SKM-1 treated with dmso at 0.1 percent for 144 hours (cell line): ENCODE results near the gene PSME1.
A peak's percentile ranks its signal among the peaks of the same experiment; 100 is the strongest.

Experiments
- DNase-seq: peaks from one replicate; lab custom pipeline; 2025; ENCODE audit not compliant: unreplicated experiment; lab: John Stamatoyannopoulos, UW

PSME1 gene

DNA sequence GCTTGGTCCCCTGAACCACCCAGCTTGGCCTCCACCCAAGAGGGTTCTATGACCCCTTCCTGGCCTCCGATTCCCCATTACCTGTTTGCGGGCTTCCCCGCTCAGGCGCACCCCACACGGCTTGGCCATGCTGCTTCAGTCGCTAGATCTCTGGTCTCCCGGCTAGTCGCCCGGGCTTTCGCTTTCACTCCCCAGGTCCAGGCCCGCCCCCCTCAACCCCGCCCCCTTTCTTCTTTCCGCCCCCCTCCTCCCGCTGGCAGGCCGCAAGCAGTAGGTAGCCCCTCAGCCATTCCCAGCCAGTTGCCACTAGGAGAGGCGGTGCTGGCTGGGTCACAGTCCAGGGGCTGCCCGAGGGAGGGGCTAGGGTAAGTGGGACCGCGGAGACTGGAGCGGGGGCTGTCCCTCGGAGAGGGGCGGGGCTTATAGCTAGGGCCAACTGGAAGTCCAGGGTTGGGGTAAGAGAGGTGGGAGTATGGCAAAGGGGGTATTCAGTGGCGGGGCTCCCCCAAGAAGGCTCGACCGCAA, 10.5 kb downstream of the PSME1 start, which contains the start of gene PSME2:
Gene PSME2, minus strand, starts transcription at position 158 of the 525 bp plus-strand sequence. Its CDS starts 29 bp downstream, at position 129.
- DNase-seq, result peak; percentile 72

DNA sequence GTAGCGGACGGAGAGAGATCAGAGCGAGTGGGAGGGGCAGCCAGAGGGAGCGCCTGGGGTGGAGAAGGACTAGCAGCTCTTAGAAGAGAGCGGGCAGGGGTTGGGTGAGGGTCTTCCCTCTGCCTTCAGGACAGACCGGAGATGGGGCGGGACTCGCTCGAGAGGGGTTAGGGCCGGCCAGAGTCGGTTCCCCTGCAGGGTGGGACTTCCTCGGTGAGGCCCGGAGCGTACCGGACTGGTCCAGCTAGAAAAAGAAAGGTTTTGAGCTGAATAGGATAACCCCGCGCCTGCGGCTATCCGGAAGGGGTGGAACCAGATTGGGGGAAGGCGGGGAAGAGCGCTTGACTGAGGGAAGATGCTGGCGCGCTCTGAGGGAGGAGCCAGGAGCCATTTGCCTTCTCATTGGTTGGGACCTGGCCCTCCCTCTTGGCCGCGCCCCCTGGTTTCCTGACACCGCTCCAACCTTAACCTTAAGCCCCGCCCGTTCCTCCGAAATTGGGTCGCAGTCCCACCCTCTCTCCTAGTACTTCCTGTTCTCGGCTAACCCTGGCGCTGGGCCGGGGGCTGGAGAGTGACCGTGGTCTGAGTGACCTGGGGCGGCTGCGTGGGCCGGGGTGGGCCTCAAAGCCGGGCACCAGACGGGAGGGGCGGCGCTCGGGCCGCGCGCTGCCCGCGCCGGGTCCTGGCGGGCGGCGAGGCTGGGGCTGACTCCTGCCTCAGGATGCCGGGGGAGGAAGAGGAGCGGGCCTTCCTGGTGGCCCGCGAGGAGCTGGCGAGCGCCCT, 11.2 kb downstream of the PSME1 start, which contains the start of gene RNF31:
Gene RNF31, plus strand, starts transcription at position 521 of the 783 bp plus-strand sequence. Its CDS starts 201 bp downstream, at position 722.
- peak; percentile 90 for DNase-seq

DNA sequence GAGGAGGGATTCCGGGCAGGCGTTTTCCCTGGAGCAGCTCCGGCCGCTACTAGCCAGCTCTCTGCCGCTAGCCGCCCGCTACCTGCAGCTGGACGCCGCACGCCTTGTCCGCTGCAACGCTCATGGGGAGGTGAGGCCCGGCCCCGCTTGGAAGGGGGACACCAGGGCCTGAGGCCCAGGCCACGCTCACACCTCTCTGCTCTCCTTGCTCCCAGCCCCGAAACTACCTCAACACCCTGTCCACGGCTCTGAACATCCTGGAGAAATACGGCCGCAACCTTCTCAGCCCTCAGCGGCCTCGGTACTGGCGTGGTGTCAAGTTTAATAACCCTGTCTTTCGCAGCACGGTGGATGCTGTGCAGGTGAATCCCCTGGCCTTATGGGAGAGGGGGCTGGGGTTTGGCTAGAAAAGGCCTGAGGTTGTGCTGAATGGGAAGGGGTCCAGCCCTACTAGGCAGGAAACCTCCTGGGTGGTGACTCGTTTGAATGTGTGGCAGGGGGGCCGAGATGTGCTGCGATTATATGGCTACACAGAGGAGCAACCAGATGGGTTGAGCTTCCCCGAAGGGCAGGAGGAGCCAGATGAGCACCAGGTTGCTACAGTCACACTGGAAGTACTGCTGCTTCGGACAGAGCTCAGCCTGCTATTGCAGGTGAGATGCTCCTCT, 11.9 kb downstream of the PSME1 start:
- no peak for DNase-seq

DNA sequence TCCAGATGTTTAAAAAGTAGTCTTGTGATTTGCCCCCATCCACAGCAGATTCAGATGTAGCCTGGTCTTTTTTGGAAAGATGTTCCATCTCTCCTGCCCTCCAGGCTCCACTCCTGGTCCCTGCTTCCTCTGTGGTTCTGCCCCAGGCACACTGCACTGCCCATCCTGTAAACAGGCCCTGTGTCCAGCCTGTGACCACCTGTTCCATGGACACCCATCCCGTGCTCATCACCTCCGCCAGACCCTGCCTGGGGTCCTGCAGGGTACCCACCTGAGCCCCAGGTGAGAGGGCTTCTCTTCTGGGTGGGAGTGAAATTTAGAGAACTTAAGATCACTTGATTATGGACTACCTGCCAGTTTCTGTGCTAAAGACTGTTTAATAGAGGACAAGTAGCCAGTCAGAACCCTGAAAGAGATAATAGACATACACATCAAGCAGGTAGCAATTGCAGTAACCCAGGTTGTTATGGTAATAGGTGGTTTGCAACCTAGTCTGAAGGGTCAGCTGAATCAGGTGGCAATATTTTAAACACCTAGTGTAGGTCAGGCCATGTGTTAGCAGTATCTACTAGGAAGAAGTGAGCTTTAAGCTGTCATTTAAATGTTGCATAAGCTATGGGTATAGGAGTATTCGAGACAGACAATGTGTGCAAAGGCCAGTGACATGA, 13.4 kb downstream of the PSME1 start:
- DNase-seq, result no peak

DNA sequence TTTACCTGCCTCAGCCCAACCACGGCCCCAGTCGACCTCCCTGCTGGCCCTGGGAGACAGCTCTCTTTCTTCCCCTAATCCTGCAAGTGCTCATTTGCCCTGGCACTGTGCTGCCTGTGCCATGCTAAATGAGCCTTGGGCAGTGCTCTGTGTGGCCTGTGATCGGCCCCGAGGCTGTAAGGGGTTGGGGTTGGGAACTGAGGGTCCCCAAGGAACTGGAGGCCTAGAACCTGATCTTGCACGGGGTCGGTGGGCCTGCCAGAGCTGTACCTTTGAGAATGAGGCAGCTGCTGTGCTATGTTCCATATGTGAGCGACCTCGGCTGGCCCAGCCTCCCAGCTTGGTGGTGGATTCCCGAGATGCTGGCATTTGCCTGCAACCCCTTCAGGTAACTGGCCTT, 14.1 kb downstream of the PSME1 start:
- DNase-seq, result no peak

DNA sequence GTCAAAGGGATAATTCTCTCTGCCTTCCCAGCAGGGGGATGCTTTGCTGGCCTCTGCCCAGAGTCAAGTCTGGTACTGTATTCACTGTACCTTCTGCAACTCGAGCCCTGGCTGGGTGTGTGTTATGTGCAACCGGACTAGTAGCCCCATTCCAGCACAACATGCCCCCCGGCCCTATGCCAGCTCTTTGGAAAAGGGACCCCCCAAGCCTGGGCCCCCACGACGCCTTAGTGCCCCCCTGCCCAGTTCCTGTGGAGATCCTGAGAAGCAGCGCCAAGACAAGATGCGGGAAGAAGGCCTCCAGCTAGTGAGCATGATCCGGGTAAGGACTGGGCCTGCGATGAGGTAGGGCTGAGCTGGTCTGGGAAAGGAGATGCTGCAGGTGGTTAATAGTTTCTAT, 14.6 kb downstream of the PSME1 start:
- no peak for DNase-seq

DNA sequence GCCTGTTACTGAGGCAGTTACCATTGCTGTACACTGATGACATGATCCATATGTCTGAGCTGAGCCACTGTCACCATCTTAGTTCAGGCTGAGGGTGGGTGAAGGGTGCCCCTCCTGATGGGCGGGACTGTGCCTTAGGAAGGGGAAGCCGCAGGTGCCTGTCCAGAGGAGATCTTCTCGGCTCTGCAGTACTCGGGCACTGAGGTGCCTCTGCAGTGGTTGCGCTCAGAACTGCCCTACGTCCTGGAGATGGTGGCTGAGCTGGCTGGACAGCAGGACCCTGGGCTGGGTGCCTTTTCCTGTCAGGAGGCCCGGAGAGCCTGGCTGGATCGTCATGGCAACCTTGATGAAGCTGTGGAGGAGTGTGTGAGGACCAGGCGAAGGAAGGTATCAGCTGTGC, 15.0 kb downstream of the PSME1 start:
- no peak for DNase-seq

DNA sequence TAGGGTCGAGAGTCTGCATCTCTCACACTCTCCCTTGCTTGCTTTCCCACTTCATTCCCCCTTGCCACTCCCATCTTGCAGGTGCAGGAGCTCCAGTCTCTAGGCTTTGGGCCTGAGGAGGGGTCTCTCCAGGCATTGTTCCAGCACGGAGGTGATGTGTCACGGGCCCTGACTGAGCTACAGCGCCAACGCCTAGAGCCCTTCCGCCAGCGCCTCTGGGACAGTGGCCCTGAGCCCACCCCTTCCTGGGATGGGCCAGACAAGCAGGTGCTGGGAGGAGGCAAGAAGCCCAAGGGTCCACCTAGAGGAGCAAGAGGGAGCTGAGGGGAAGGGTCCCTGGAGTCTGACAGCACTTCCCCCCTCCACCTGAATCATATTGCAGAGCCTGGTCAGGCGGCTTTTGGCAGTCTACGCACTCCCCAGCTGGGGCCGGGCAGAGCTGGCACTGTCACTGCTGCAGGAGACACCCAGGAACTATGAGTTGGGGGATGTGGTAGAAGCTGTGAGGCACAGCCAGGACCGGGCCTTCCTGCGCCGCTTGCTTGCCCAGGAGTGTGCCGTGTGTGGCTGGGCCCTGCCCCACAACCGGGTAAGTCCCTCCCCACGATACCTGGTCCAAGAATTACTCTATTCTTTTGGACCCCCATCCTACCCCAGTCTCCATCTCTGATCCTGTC, 15.5 kb downstream of the PSME1 start:
- no peak for DNase-seq

DNA sequence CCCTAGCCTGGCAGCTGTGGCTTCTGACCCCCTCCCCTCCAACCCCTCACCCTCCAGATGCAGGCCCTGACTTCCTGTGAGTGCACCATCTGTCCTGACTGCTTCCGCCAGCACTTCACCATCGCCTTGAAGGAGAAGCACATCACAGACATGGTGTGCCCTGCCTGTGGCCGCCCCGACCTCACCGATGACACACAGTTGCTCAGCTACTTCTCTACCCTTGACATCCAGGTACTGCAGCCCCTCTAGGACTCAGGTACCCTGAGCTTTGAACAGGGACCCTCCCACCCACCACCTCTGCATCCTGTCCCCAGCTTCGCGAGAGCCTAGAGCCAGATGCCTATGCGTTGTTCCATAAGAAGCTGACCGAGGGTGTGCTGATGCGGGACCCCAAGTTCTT, 19.1 kb downstream of the PSME1 start:
- no peak for DNase-seq

DNA sequence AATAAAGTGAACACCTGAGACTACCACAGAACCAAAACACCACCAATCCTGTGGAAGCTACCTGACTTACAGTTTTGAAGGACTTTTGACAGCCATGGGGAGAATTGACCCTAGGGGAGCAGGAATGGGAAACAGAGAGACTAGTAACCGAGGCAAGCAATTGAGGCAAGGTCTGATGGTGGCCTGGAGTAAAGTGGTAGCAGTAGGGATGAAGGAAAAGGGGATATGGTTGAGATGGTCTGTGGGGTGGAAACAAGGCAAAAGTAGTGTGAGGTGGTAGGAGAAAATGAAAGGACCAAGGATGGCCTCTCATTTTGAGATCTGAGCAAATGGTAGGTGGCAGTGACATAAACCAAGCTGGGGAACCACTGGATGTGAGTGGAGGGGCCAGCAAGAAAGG, 20.8 kb downstream of the PSME1 start:
- DNase-seq, result no peak

DNA sequence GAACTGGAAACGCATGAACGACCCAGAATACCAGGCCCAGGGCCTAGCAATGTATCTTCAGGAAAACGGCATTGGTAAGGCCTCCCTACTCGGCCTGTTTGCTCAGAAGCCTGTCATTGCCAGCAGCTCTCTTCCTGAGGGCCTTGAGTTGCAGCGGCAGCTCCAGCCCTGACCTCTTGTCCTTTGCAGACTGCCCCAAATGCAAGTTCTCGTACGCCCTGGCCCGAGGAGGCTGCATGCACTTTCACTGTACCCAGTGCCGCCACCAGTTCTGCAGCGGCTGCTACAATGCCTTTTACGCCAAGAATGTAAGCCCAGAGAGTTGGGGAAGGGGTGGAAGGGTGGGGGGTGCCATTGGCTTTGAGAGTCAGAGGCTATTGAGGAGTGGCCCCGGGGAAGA, 21.3 kb downstream of the PSME1 start:
- no peak for DNase-seq

DNA sequence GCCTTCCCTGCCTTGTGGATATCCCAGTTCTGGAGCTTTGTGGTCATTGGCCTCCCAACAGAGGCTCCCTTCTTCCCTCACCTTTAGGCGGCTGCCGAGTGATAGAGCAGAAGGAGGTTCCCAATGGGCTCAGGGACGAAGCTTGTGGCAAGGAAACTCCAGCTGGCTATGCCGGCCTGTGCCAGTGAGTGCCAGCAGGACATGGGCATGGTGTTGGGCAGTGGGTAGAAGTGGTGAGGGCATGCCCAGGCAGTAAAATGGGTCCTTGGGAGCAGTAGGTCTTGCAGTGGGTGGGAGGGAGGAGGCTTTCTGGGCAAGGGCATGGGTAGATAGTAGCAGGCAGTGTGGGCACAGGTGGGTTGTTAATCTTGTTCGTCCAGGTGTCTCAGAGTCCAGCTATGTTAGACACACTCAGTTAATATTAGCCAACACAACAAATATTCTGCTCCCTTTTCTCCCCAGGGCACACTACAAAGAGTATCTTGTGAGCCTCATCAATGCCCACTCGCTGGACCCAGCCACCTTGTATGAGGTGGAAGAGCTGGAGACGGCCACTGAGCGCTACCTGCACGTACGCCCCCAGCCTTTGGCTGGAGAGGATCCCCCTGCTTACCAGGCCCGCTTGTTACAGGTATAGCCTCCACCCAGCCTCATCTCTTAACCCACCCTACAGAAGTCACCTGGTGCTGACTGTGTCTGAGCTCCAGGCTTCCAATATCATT, 23.9 kb downstream of the PSME1 start:
- DNase-seq, result no peak

DNA sequence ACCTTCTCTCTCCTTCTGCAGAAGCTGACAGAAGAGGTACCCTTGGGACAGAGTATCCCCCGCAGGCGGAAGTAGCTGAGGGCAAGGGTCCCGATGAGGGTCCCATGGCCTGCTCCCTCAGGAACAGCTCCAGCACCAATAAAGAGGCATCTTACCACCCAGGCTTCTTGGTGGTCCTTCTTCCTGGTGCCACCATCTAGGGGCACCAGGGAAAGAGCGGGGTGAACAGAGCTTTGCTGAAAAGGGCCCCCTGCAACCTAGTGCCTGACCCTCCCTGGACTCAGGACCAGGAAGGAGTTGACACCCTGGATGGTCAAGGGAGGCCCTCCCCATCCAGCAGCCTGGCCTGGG, 24.5 kb downstream of the PSME1 start:
- no peak for DNase-seq

DNA sequence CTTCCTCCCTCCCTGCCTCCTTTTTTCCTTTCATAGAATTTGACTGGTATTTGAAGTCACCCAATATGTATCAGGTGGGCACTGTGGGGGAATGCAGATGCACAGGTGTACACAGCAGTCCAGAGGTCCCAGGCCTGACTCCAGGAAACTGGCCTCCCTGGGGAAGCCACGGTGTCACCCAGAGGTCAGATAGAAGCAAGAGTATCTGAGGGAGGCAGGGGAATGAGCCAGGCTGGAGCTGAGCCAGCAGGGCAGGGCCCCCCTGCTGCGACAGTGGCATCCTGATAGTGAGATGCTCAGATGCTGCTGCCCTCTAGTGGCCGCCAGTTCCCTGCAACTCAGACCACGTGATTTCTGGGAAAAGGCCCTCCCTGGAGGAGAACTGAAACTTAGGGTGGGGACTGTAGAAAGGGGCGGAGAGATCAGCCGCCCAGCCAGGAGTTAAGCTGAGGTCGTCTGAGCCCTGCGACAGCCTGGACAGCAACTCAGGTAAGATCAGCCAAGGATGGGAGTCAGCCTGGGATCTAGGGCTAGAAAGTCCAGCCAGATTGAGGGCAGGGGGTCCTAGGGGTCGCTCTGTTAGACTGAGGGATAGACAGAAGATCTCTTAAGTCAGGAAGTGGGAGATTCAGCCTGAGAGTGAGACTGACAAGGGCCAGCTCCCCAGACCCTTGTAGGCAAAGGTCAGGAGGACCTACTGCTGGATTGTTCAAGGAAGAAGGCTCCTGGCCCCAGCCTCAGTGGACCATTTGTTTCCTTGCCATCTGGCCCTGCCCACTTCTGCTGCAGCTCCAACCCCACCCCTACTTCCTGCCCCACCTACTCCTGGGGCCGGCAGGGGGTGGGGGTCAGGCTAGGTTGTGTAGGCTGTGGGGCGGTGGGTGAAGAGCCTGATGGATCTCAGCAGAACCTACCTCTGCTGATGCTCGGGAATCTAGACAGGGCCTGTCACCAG, 25.1 kb downstream of the PSME1 start, which contains the start of gene IRF9:
Gene IRF9, plus strand, starts transcription at position 416 of the 955 bp plus-strand sequence. CDS start 880 bp downstream, outside the sequence.
- peak; percentile 52 for DNase-seq

DNA sequence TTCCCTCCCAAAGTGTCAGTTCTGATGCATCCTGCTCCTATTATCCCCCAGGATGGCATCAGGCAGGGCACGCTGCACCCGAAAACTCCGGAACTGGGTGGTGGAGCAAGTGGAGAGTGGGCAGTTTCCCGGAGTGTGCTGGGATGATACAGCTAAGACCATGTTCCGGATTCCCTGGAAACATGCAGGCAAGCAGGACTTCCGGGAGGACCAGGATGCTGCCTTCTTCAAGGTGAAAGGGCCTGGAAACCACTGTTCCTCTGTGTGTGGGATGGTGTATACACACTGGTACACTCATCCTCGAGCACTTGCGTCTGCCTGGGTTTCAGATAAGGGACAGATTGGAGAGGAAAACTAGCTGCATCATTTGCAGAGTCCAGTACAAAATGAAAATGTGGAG, 26.1 kb downstream of the PSME1 start:
- DNase-seq, result no peak

DNA sequence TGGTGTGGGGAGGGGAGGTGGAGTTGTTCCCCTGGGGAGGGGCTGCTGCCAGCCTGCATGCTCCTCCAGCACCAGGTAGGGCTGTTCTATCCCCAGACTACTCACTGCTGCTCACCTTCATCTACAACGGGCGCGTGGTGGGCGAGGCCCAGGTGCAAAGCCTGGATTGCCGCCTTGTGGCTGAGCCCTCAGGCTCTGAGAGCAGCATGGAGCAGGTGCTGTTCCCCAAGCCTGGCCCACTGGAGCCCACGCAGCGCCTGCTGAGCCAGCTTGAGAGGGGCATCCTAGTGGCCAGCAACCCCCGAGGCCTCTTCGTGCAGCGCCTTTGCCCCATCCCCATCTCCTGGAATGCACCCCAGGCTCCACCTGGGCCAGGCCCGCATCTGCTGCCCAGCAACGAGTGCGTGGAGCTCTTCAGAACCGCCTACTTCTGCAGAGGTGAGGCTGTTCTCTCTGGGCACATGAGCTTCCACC, 28.6 kb downstream of the PSME1 start:
- DNase-seq, result no peak

DNA sequence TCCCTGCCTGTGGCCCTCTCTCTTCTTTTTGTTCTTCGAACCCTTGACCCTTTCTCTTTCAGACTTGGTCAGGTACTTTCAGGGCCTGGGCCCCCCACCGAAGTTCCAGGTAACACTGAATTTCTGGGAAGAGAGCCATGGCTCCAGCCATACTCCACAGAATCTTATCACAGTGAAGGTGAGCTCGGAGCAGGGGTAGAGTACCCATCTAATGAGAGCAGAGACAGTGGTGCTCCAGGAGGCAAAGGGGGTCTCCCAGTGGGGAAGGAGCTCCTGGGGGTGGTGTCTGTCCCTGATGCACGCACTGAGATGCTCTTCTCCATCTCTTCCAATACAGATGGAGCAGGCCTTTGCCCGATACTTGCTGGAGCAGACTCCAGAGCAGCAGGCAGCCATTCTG, 29.8 kb downstream of the PSME1 start:
- no peak for DNase-seq

DNA sequence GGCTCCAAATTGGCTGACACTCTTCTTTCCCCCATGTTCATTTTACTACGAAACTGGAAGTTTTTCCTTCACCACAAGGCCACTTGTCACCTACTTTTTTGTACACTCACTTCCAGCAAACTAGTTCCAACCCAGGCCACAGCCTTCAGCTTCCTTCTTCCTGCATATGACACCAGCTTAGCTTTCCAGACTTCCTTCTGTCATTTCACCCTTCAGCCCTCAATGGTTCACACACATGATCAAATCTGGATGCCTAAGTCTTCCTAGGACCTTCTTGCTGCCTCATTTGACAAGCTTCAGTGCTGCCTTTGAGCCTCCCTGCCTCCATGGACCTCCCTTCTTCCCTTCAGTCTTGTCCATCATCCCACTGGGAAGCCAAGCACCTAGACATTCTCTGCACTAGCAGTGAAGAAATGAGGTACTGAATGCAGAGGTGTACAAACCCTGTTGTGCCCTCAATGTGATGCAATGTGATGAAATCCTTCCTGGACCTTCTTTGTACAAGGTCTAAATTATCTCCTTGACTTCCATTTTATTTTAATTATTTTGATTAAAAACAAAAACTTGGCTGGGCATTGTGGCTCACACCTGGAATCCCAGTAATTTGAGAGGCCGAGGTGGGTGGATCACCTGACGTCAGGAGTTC, 31.6 kb downstream of the PSME1 start:
- peak; percentile 3 for DNase-seq
